ENCODE data around the gene ALG9. TPM values are rescaled to one million over a fixed set of nuclear protein-coding genes. Genes with fewer than 3 reads are reported as not detected.

The ALG9 gene
- total and polyA plus RNA-seq, 10 of the 15 experiments (the other 5 are each of a cell fraction or from before 2014, with no cell fraction given): 10.8 to 41.6 (median 25.5) TPM

DNA sequence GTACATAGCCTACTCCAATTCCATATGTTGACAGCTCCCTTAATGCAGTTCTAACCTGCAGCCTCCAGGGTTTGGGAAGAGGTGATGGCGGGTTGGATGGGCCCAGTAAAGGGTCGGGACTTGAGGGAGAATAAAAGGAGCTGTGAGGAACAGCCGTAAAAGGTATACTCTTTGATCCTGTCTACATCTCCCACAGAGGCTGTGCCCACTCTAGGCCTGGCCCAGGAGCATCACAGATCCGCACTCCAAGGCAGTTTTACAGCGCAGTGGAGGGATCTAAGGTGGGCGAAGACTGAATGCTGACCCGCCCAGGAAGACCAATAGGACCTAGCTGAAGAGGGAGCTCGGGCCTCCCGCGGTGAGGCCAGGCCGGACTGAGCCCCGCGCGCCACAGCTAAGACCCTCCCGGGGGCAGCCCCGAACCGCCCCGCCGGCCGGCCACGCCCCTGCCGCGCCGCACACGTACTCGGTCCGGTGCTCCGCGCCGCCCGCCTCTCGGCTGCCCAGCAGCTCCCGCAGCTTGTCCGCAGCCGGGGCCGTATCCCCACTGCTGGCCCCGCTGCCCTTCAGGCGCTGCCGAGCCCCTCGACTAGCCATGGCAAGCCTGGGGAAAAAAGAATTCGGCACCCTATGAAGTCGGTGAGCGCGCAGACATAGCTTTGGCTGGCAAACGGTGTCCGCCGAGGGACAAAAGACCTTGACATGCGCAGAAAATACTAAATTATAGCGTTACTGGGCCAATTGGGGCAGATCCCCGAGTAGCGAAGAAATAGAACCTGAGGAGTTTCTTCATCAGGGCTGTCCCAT, at the start of gene ALG9 (continued):
- TF ChIP-seq CBX3 (IDR thresholded peaks at IDR 0.05; ENCODE audit: borderline replicate concordance, low read depth) (no peak), GABPA (IDR thresholded peaks at IDR 0.05; ENCODE audit: low read depth) (no peak), EP300 (IDR thresholded peaks at IDR 0.05; ENCODE audit: borderline replicate concordance in 1 of 2, control insufficient read depth in 1 of 2, low read depth in 2 of 2, low read length in 2 of 2) (no peak), ZNF24 (IDR thresholded peaks at IDR 0.05) (peak; percentile 72; the same call in 1 of the 2 replicates), NFYA (IDR thresholded peaks at IDR 0.05; ENCODE audit: borderline replicate concordance, low read depth, low read length) (no peak), KAT2A (conservative IDR thresholded peaks at IDR 0.05; ENCODE audit: control insufficient read depth, low read depth, low read length) (no peak), ZBTB4 (CRISPR knock-in tag; IDR thresholded peaks at IDR 0.05) (no peak), MEF2B (IDR thresholded peaks at IDR 0.05; ENCODE audit: partially characterized antibody, poor library complexity, severe bottlenecking) (peak; percentile 15), BACH1 (IDR thresholded peaks at IDR 0.05; ENCODE audit: borderline replicate concordance) (peak; percentile 83), CTCF (IDR thresholded peaks at IDR 0.05 in 2 of 3, conservative IDR thresholded peaks at IDR 0.05 in 1 of 3; ENCODE audit: control insufficient read depth in 2 of 3, extremely low read depth in 1 of 3, insufficient read depth in 1 of 3, low read depth in 3 of 3, low read length in 3 of 3) (peak; percentile 3 to 32 (median 13); a peak in 3 of 6 replicates), RCOR1 (conservative IDR thresholded peaks at IDR 0.05; ENCODE audit: low read depth, low read length) (no peak), MYB (IDR thresholded peaks at IDR 0.05; ENCODE audit: borderline replicate concordance, low read depth, low read length) (no peak), USF2 (IDR thresholded peaks at IDR 0.05; ENCODE audit: borderline replicate concordance, low read depth, low read length) (no peak)
- TF ChIP-seq, protein P1, sequence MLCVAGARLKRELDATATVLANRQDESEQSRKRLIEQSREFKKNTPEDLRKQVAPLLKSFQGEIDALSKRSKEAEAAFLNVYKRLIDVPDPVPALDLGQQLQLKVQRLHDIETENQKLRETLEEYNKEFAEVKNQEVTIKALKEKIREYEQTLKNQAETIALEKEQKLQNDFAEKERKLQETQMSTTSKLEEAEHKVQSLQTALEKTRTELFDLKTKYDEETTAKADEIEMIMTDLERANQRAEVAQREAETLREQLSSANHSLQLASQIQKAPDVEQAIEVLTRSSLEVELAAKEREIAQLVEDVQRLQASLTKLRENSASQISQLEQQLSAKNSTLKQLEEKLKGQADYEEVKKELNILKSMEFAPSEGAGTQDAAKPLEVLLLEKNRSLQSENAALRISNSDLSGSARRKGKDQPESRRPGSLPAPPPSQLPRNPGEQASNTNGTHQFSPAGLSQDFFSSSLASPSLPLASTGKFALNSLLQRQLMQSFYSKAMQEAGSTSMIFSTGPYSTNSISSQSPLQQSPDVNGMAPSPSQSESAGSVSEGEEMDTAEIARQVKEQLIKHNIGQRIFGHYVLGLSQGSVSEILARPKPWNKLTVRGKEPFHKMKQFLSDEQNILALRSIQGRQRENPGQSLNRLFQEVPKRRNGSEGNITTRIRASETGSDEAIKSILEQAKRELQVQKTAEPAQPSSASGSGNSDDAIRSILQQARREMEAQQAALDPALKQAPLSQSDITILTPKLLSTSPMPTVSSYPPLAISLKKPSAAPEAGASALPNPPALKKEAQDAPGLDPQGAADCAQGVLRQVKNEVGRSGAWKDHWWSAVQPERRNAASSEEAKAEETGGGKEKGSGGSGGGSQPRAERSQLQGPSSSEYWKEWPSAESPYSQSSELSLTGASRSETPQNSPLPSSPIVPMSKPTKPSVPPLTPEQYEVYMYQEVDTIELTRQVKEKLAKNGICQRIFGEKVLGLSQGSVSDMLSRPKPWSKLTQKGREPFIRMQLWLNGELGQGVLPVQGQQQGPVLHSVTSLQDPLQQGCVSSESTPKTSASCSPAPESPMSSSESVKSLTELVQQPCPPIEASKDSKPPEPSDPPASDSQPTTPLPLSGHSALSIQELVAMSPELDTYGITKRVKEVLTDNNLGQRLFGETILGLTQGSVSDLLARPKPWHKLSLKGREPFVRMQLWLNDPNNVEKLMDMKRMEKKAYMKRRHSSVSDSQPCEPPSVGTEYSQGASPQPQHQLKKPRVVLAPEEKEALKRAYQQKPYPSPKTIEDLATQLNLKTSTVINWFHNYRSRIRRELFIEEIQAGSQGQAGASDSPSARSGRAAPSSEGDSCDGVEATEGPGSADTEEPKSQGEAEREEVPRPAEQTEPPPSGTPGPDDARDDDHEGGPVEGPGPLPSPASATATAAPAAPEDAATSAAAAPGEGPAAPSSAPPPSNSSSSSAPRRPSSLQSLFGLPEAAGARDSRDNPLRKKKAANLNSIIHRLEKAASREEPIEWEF (IDR thresholded peaks at IDR 0.05; ENCODE audit: insufficient replicate concordance, low read depth, low read length): no peak

Data from GM12878 (cell line).